HG03521 (cell line): ENCODE results near the gene NUDT22.

Source experiments
- ATAC-seq: cut with Tn5 transposase; IDR thresholded peaks from one replicate; pipeline ENCODE4 v1.9.1; 2021; ENCODE audit warnings: mild to moderate bottlenecking, moderate library complexity; ENCODE audit not compliant: unreplicated experiment

NUDT22 gene

GRCh38 chr11:64253043-64253442 lies 27.0 kb downstream of the NUDT22 start:
- ATAC-seq, result no peak

- ATAC-seq, result no peak
Observed at GRCh38 chr11:64253481-64253880, 27.4 kb downstream of the NUDT22 start.

- no peak for ATAC-seq
Observed at GRCh38 chr11:64254326-64254725, 28.3 kb downstream of the NUDT22 start.

DNA sequence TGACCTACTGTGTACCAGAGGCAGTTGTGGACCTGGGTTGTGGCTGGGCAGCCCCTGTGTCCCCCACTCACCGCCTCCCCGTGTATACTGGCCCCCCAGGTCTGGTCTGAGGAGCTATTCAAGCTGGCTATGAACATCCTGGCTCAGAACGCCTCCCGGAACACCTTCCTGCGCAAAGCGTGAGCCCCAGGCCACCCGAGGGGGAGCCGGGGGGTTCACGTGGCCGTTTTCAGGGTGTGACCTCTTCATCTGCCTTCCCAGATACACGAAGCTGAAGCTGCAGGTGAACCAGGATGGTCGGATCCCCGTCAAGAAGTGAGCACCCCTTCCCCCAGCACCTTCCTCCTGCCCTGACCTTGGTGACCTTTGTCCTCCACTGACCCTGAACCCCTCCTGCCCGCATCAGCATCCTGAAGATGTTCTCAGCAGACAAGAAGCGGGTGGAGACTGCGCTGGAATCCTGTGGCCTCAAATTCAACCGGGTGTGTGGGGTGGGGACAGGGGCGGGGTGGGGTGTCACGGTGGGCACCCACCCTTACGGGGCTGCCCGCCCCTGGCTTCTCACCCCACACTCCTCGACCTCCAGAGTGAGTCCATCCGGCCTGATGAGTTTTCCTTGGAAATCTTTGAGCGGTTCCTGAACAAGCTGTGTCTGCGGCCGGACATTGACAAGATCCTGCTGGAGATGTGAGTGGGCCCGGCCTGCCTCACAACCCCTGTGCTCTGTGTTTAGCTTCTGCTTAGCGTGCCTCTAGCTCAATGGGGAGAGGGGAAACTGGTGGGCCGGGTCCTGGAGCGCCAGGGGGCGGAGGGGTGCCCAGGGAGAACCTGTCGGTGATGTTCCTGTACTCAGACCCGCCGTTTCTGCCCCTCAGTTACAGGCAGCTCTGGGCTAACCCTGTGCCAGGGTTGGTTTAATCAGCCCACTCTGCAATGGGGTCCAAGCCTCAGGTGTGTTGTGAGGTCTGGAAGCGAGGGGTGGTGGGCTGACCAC lies 29.4 kb downstream of the NUDT22 start:
- ATAC-seq, result no peak

- ATAC-seq, result no peak
Observed at GRCh38 chr11:64256300-64256699, 30.2 kb downstream of the NUDT22 start.

DNA sequence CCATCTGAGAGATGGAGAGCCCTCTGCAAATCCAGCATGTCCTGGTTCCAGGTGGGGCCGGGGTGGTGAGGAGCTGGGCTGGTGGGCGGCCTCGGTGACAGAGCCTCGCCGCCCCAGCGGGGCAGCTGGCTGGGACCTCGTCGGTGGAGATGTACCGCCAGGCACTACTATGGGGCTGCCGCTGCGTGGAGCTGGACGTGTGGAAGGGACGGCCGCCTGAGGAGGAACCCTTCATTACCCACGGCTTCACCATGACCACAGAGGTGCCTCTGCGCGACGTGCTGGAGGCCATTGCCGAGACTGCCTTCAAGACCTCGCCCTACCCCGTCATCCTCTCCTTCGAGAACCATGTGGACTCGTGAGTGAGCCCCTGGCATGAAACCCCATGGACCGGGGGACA lies 32.3 kb downstream of the NUDT22 start:
- no peak for ATAC-seq

- no peak for ATAC-seq
Observed at GRCh38 chr11:64258946-64259532, 33.0 kb downstream of the NUDT22 start.

DNA sequence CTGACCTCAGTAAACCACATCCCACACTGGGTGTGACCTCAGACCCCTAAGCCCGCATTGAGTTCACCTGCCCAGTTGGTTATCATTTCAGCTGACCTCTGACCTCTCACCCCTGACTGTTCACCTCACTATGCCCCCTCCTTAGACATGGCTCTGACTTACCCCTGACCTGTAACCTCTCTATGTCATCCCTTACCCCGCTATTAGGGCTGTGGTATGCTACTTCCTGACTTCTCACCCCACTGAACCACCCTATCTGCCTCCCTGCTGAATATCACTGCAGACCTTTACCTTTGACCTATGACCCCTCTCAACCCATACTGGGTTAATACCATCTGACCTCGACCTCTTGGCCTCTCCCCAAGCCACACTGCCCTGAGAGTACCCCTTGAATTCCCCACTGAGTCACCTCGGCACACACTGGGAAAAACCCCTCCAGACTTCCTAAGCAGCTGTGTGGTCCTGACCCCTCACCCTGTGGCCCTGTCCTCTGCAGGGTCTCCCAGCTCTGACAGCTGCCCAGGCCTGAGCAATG lies 33.5 kb downstream of the NUDT22 start:
- no peak for ATAC-seq

GRCh38 chr11:64260147-64260708 lies 34.2 kb downstream of the NUDT22 start:
- ATAC-seq, result no peak

DNA sequence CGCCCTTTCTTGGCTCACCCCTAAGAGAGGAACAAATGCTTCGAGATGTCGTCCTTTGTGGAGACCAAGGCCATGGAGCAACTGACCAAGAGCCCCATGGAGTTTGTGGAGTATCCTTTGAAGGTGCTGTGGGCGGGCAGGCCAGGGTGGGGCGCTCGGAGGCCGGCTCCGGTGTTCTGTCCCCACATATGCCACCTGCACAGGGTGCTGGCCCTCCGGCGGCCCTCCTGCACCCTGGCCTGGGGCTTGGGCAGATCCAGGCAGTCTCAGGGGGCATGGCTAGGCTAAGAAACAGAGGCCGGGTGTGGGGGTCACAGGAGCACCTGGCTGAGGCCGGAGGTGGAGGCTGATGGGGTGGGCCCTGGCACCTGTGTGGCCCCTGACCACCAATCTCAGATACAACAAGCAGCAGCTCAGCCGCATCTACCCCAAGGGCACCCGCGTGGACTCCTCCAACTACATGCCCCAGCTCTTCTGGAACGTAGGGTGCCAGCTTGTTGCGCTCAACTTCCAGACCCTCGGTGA lies 35.5 kb downstream of the NUDT22 start:
- no peak for ATAC-seq

DNA sequence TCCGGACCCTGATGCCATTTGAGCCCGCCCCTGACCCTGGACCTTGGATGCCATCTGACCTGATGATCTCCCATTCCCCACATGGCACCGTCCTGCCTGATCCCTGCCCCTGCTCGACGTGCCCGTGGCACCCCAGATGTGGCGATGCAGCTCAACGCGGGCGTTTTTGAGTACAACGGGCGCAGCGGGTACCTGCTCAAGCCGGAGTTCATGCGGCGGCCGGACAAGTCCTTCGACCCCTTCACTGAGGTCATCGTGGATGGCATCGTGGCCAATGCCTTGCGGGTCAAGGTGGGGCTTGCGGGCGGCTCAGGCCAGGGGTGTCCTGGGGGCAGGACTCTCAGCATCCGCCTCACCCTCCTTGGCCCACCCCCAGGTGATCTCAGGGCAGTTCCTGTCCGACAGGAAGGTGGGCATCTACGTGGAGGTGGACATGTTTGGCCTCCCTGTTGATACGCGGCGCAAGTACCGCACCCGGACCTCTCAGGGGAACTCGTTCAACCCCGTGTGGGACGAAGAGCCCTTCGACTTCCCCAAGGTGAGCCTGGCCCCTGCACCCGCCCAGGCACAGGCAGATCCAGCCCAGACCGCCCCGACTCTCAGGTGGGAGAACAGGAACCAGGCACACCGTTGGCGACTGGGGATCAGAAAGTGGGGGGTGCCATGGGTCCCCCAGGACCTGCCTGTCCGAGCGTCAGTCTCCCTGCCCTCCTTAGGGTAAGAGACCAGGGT lies 36.4 kb downstream of the NUDT22 start:
- ATAC-seq, result no peak

- ATAC-seq, result no peak
Observed at GRCh38 chr11:64263021-64263946, 37.2 kb downstream of the NUDT22 start.

GRCh38 chr11:64263947-64264317 lies 37.9 kb downstream of the NUDT22 start:
- ATAC-seq, result no peak

DNA sequence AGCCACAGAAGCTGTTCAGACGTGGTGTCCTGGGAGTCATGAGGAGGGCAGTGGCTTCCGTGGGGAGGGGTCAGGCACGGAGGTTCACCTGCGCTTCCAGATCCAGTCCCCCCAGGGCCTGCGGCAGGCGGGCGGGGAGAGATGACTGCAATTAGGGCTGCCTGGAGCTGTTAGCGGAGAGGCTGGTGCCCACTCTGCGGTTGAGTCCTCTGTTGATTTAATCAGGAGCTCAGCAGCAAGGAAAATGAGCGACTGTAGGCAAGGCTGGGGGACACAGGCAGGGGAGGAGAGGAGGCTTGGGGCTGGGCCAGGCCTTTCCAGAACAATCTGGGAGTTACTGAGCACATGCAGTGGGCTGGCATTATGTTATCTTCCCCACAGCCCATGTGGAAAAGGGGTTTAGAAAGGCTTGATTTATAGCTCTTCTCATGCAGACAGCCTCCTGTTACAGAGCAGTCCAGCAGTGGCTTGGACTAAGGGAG lies 38.3 kb downstream of the NUDT22 start:
- no peak for ATAC-seq

DNA sequence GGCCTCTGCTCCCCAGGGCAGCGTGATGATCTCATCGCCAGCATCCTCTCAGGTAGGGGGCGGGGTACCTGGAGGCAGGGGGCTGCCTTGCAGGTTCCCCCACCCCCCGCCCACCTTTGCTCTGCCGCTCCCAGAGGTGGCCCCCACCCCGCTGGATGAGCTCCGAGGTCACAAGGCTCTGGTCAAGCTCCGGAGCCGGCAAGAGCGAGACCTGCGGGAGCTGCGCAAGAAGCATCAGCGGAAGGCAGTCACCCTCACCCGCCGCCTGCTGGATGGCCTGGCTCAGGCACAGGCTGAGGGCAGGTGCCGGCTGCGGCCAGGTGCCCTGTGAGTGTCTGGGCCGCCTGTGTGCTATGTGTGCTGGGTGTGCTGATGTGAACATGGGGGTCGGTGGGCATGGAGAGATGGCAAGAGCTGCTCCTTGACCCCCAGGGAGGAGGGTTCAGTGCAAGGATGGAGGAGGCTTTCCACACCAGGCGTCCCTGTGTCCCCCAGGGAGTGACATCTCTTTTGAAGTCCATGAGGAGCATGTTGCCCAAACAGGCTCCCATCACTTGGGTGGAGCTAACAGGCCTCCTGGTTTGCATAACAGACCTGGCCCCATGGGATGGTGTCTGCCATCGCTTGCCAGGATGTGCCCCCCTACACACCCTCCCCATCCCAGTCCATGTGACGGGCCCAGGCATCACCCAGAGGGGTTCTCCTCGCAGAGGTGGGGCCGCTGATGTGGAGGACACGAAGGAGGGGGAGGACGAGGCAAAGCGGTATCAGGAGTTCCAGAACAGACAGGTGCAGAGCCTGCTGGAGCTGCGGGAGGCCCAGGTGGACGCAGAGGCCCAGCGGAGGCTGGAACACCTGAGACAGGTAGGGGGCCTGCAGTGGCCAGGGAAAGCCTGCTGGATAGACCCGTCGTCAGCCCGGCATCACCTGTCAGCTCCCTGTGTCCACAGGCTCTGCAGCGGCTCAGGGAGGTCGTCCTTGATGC lies 39.4 kb downstream of the NUDT22 start:
- ATAC-seq, result no peak

- ATAC-seq, result no peak
Observed at GRCh38 chr11:64266339-64266738, 40.3 kb downstream of the NUDT22 start.

GRCh38 chr11:64267207-64267945 lies 41.3 kb downstream of the NUDT22 start:
- ATAC-seq, result no peak
